Breast epithelium (tissue), 4 donors: ENCODE data around the gene MAP4K4. TPM values are rescaled to one million over a fixed set of nuclear protein-coding genes. Genes with fewer than 3 reads are reported as not detected.

Experiments
- DNase-seq, 2 donors: peaks; one replicate each; pipeline ENCODE4 v3.0.0-alpha.2; 2019; ENCODE audit warnings: low spot score in 2 of 2
- H3K27ac ChIP-seq, 2 donors: fragments of 200-600 bp; sonication (generic) in 1 of 2; one replicate each; pipeline ENCODE4 v1.5.1; 2016 to 2019; ENCODE audit warnings: mild to moderate bottlenecking in 1 of 2
- H3K27me3 ChIP-seq, 2 donors: fragments of 200-600 bp; sonication (generic) in 1 of 2; one replicate each; pipeline versions ENCODE4 v1.5.1 to v1.6.0; 2017 to 2019; ENCODE audit warnings: control low read depth in 1 of 2, mild to moderate bottlenecking in 1 of 2
- H3K36me3 ChIP-seq: fragments of 200-600 bp; one replicate; pipeline ENCODE4 v1.5.1; 2019
- H3K4me1 ChIP-seq, 2 donors: fragments of 200-600 bp; sonication (generic); one replicate each; pipeline ENCODE4 v1.5.1; 2016 to 2019; ENCODE audit warnings: control low read depth in 1 of 2
- H3K4me3 ChIP-seq, 3 donors: fragments of 200-600 bp; sonication (generic); 1 replicate in 2 of 3; 2 replicates in 1 of 3; pipeline ENCODE4 v1.5.1; 2016 to 2019; ENCODE audit warnings: mild to moderate bottlenecking in 3 of 3, moderate library complexity in 2 of 3
- H3K9me3 ChIP-seq, 2 donors: fragments of 200-600 bp; sonication (generic) in 1 of 2; one replicate each; pipeline ENCODE4 v1.5.1; 2016 to 2019; ENCODE audit warnings: control low read depth in 1 of 2
- POLR2A ChIP-seq: fragments of 450-650 bp; IDR thresholded peaks from one replicate; pipeline ENCODE4 v1.6.1; 2016; ENCODE audit warnings: antibody characterized with exemption, mild to moderate bottlenecking, moderate library complexity
- POLR2AphosphoS5 ChIP-seq, 3 donors: sonication (generic); formaldehyde crosslinking; IDR thresholded peaks; one replicate each; pipeline ENCODE4 v1.6.1; 2017; ENCODE audit warnings: antibody characterized with exemption in 3 of 3
- intact Hi-C: fragments of 100-400 bp; cut with DNase I; formaldehyde crosslinking; loops from one replicate; pipeline ENCODE4 v1.15.1; 2023; ENCODE audit warnings: low total_unique reads
- total RNA-seq, 3 donors: library from RNA; depleted of rRNA; stranded (reverse); fragments of >200 nt; gene quantifications; one replicate each; pipeline ENCODE4 v1.1.0, GENCODE V29; 2016
- TF ChIP-seq, protein P1 (sequence below), 3 donors: fragments of 450-650 bp; IDR thresholded peaks; one replicate each; pipeline ENCODE4 v1.5.1; 2016 to 2017; ENCODE audit warnings: antibody characterized with exemption in 3 of 3, mild to moderate bottlenecking in 3 of 3, moderate library complexity in 3 of 3

MAP4K4 gene
- total RNA-seq, 3 donors from 2014 or later = 62.1 to 89.1 (median 74.7) TPM

- peak overlapping the region; percentile 63 to 81 (median 71) for H3K4me3 ChIP-seq
- no peaks in the 10 kb centered on the region for H3K9me3 ChIP-seq
- DNase-seq = no peak
- peak overlapping the region; percentile 74 to 94 for H3K27ac ChIP-seq
- H3K36me3 ChIP-seq = no peaks in the 10 kb centered on the region
- TF ChIP-seq, protein P1, sequence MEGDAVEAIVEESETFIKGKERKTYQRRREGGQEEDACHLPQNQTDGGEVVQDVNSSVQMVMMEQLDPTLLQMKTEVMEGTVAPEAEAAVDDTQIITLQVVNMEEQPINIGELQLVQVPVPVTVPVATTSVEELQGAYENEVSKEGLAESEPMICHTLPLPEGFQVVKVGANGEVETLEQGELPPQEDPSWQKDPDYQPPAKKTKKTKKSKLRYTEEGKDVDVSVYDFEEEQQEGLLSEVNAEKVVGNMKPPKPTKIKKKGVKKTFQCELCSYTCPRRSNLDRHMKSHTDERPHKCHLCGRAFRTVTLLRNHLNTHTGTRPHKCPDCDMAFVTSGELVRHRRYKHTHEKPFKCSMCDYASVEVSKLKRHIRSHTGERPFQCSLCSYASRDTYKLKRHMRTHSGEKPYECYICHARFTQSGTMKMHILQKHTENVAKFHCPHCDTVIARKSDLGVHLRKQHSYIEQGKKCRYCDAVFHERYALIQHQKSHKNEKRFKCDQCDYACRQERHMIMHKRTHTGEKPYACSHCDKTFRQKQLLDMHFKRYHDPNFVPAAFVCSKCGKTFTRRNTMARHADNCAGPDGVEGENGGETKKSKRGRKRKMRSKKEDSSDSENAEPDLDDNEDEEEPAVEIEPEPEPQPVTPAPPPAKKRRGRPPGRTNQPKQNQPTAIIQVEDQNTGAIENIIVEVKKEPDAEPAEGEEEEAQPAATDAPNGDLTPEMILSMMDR (IDR thresholded peaks at IDR 0.05) = no peak
- no peak for TF ChIP-seq POLR2A
- TF ChIP-seq POLR2AphosphoS5 (IDR thresholded peaks at IDR 0.05) = no peak
- H3K27me3 ChIP-seq = no peaks in the 10 kb centered on the region
- no peaks in the 10 kb centered on the region for H3K4me1 ChIP-seq
- intact Hi-C loops = no loop called here
These were observed 2.4 kb downstream of the MAP4K4 start for GRCh38 chr2:101699755-101700461.

DNA sequence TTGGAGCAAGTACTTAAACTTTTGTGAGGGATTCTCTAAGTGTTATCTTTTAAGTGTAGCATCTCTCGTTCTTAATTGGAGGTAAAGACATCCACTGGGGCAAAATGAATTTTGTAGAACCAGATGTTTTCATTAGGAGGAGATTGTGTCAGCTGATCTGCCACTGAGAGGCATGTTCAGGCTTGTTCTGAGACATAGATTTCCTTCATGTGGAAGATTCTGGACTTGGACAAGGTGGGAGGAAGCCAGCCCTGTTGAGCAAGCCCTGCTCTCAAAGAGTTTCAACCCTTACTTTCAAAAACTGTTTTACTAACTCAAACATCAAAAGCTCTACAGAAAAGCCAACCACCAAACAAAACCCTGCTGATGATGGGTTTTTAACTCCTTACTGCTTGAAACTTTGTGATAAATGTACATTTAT, 6.5 kb downstream of the MAP4K4 start:
- peak in 1 of 2 donors; percentile 69 for DNase-seq
- H3K4me1 ChIP-seq = no peaks in the 10 kb centered on the region
- H3K36me3 ChIP-seq = no peaks in the 10 kb centered on the region
- H3K27ac ChIP-seq = peak overlapping the region; percentile 64 to 82
- intact Hi-C loops = no loop called here
- no peaks in the 10 kb centered on the region for H3K27me3 ChIP-seq
- TF ChIP-seq POLR2AphosphoS5 (IDR thresholded peaks at IDR 0.05) = no peak
- TF ChIP-seq, protein P1 (IDR thresholded peaks at IDR 0.05) = no peak
- no peak for TF ChIP-seq POLR2A
- no peaks in the 10 kb centered on the region for H3K9me3 ChIP-seq
- no peak overlapping the region for H3K4me3 ChIP-seq

DNA sequence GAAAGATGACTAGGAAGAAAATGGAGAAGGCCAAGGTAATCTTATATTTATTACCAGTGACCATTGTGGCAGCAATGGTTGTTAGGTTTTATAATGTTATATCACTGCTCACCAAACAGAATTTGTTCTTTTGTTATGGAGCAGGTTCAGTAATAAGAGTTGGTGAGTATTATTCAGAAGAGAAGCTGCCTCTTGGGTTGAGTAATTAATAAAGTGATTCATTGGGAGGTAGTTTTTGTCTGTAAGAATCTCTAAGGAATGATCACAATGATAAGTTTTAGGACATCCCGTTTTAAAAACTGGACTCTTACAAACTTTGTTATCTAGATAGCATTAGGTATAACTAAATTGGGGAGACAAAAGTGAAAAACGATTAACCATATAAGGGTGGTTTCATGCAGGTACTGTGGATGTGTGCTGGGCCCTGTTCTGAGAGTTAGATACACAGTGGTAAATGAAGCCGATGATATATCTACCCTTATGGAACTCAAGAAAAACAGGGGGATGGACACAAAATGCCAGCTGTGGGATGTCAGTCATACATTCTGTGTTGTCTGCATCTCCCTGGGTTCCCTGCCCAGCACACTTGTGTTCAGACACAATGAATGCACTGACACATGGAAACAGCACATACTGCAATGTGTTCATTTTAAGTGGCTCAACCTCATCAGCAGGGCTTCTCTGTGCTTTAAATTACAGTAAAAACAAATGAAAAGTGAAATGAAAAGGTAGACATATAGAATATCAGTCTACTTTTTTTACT, 7.5 kb downstream of the MAP4K4 start:
- Histone ChIP-seq H3K4me1 (no peaks in the 10 kb centered on the region), H3K36me3 (no peaks in the 10 kb centered on the region), H3K27me3 (no peaks in the 10 kb centered on the region), H3K27ac (peak overlapping the region; percentile 55 to 82), H3K4me3 (no peak overlapping the region), H3K9me3 (no peaks in the 10 kb centered on the region)
- intact Hi-C loops = no loop called here
- TF ChIP-seq POLR2A (no peak), POLR2AphosphoS5 (IDR thresholded peaks at IDR 0.05) (no peak)
- TF ChIP-seq, protein P1 (IDR thresholded peaks at IDR 0.05) = no peak
- no peak for DNase-seq

DNA sequence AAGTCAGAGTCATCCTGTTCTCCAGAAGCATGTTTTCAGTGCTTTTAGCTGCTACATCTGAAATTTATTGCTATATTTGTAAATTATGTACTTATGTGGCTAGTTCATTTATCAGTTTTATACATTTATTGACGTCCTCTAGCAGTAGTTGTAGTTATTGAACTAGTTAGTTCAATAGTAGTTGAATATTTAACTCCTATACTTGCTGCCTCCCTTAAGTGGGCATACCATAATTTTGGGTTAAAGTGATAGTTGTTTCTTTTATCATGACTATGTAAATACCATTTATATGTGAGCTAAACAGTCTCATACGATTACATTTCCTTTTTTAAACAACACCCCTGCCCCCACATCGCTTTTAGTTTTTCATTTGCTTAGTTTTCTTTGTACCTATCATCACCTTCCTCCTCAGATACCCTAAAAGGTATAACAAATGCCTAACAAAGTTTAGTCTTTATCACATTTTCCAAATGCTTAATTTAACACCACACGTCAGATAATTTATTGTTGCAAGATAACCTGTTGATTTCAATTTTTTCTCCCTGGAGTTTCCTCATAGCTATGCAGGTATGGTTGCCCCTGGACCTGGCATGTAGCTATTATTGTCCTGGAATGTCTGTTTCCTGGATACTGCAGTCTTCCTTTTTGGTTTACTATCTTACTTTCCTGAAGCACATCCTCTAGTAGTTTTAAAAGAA, 8.8 kb downstream of the MAP4K4 start:
- TF ChIP-seq POLR2A = no peak
- TF ChIP-seq, protein P1 (IDR thresholded peaks at IDR 0.05) = no peak
- no peak for TF ChIP-seq POLR2AphosphoS5 (IDR thresholded peaks at IDR 0.05)
- H3K36me3 ChIP-seq = no peaks in the 10 kb centered on the region
- H3K9me3 ChIP-seq = no peaks in the 10 kb centered on the region
- no peak overlapping the region for H3K4me3 ChIP-seq
- H3K4me1 ChIP-seq = no peaks in the 10 kb centered on the region
- intact Hi-C loops = no loop called here
- H3K27ac ChIP-seq = peak overlapping the region; percentile 55 to 65
- no peaks in the 10 kb centered on the region for H3K27me3 ChIP-seq
- DNase-seq = no peak
